ENCODE results near the gene RNASE1. TPM values are rescaled to one million over a fixed set of nuclear protein-coding genes. Genes with fewer than 3 reads are reported as not detected.
"Not testable (repeated sequence)": the region's sequence is repeated elsewhere in the genome, so short reads cannot be mapped to it uniquely, and the experiment has no call there.

RNASE1 gene
- total and polyA plus RNA-seq, 2 donors (not counting 1 experiment from before 2014, with no cell fraction given) = 0.25 to 0.81 TPM

DNA sequence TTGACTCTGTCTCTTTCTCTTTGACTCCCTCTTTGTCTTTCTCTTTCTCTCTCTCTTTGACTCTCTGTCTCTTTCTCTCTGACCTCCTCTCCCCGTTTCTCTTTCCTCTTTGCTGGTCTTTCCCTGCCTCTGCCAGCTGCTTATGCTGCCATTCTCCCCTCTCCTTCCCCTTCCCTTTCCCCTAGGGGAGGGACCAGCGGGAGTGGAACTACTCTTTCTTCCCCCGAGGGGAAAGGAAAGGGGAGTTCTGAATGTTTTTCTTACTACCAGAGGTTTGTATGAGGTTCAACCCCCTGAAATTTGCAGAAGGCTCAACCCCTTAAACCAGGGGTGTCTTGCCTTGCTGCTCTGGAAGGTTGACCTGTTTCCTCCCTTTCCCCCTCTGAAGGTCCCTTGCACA, 24.7 kb upstream of the RNASE1 start:
- Histone ChIP-seq H3K27me3 (replicated peaks in 1 of 4; ENCODE audit: control extremely low read depth in 1 of 4, control insufficient read depth in 3 of 4, insufficient read depth in 4 of 4, low read length in 3 of 4) (no peaks in the 10 kb centered on the region), H3K79me2 (ENCODE audit: control insufficient read depth, insufficient read depth, low read length) (no peaks in the 10 kb centered on the region), H4K20me1 (ENCODE audit: control insufficient read depth, insufficient read depth, low read length, poor library complexity, severe bottlenecking) (no peaks in the 10 kb centered on the region), H3K4me2 (replicated peaks; ENCODE audit: low read depth, low read length, poor library complexity, severe bottlenecking) (no peak overlapping the region), H3K9ac (ENCODE audit: low read length) (no peak overlapping the region), H3K4me3 (ENCODE audit: control extremely low read depth in 1 of 5, extremely low read depth in 1 of 5, insufficient read depth in 1 of 5, low read depth in 2 of 5, low read length in 4 of 5) (no peak overlapping the region), H2AFZ (ENCODE audit: insufficient read depth, low read depth, low read length, poor library complexity, severe bottlenecking) (no peak overlapping the region), H3K27ac (ENCODE audit: low read length in 2 of 2) (no peak overlapping the region), H3K36me3 (replicated peaks in 1 of 2; ENCODE audit: control extremely low read depth in 1 of 2, control insufficient read depth in 1 of 2, extremely low read depth in 1 of 2, insufficient read depth in 2 of 2, low read length in 1 of 2) (no peaks in the 10 kb centered on the region), H3K9me3 (ENCODE audit: control extremely low read depth in 1 of 3, control insufficient read depth in 2 of 3, insufficient read depth in 1 of 3, low read length in 2 of 3) (peaks cover 0 to 14% (median 0%) of the 10 kb centered on the region in 3 donors), H3K4me1 (ENCODE audit: control insufficient read depth in 2 of 2, insufficient read depth in 2 of 2, low read length in 2 of 2) (no peaks in the 10 kb centered on the region)
- intact Hi-C loops (cut with micrococcal nuclease) = no loop called here
- ATAC-seq (ENCODE audit: low read depth) (no peak), DNase-seq (no peak)
- no peak overlapping the region for H3K4me3 Mint-ChIP-seq
- no peak overlapping the region for H3K27ac Mint-ChIP-seq
- no peaks in the 10 kb centered on the region for H3K4me1 Mint-ChIP-seq
- TF ChIP-seq, protein P1, sequence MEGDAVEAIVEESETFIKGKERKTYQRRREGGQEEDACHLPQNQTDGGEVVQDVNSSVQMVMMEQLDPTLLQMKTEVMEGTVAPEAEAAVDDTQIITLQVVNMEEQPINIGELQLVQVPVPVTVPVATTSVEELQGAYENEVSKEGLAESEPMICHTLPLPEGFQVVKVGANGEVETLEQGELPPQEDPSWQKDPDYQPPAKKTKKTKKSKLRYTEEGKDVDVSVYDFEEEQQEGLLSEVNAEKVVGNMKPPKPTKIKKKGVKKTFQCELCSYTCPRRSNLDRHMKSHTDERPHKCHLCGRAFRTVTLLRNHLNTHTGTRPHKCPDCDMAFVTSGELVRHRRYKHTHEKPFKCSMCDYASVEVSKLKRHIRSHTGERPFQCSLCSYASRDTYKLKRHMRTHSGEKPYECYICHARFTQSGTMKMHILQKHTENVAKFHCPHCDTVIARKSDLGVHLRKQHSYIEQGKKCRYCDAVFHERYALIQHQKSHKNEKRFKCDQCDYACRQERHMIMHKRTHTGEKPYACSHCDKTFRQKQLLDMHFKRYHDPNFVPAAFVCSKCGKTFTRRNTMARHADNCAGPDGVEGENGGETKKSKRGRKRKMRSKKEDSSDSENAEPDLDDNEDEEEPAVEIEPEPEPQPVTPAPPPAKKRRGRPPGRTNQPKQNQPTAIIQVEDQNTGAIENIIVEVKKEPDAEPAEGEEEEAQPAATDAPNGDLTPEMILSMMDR (IDR thresholded peaks at IDR 0.05) = no peak
- no peak for TF ChIP-seq EZH2 (IDR thresholded peaks at IDR 0.05; ENCODE audit: borderline replicate concordance, insufficient read depth, low read depth, low read length, poor library complexity, severe bottlenecking)
- H3K9me3 Mint-ChIP-seq (ENCODE audit: insufficient read depth) = peaks cover 2% of the 10 kb centered on the region
- 60% methylated on average over 1 of the region's 3 CpGs for WGBS (ENCODE audit: insufficient coverage)
- H3K27me3 Mint-ChIP-seq = peaks cover 20% of the 10 kb centered on the region
- POLR2A ChIA-PET = no interaction called here
- CTCF ChIA-PET = no interaction called here

DNA sequence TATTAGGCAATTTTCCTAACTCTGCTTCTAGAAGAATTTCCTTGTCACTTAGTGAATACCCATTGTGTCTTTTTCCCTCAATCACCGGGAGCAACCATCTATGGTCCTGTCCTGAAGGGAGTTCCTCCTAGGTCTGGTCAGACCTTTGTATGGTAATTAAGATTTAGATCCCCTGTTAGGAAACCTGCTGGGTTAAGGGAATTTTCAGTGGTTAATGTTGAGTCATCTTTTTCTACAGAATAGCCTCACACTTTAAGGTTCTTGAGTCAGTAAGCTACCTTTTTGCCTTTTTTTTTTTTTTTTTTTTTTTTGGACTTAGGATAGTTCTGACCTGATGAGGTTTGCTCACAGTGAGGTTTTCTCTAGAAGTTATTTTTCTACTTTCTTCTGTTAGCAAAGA, 24.0 kb upstream of the RNASE1 start:
- intact Hi-C loops (cut with micrococcal nuclease); H3K4me2 ChIP-seq (replicated peaks; ENCODE audit: low read depth, low read length, poor library complexity, severe bottlenecking); H3K9ac ChIP-seq (ENCODE audit: low read length); CTCF ChIA-PET; H3K79me2 ChIP-seq (ENCODE audit: control insufficient read depth, insufficient read depth, low read length); H3K27me3 ChIP-seq (replicated peaks in 1 of 4; ENCODE audit: control extremely low read depth in 1 of 4, control insufficient read depth in 3 of 4, insufficient read depth in 4 of 4, low read length in 3 of 4); H3K4me3 Mint-ChIP-seq; H3K27ac Mint-ChIP-seq; ATAC-seq (ENCODE audit: low read depth); H3K9me3 Mint-ChIP-seq (ENCODE audit: insufficient read depth); POLR2A ChIA-PET; DNase-seq; H3K36me3 ChIP-seq (replicated peaks in 1 of 2; ENCODE audit: control extremely low read depth in 1 of 2, control insufficient read depth in 1 of 2, extremely low read depth in 1 of 2, insufficient read depth in 2 of 2, low read length in 1 of 2); H3K27ac ChIP-seq (ENCODE audit: low read length in 2 of 2); H4K20me1 ChIP-seq (ENCODE audit: control insufficient read depth, insufficient read depth, low read length, poor library complexity, severe bottlenecking); H3K4me1 Mint-ChIP-seq; H3K4me1 ChIP-seq (ENCODE audit: control insufficient read depth in 2 of 2, insufficient read depth in 2 of 2, low read length in 2 of 2); H2AFZ ChIP-seq (ENCODE audit: insufficient read depth, low read depth, low read length, poor library complexity, severe bottlenecking); H3K4me3 ChIP-seq (ENCODE audit: control extremely low read depth in 1 of 5, extremely low read depth in 1 of 5, insufficient read depth in 1 of 5, low read depth in 2 of 5, low read length in 4 of 5): not testable (repeated sequence)
- peaks cover 23% of the 10 kb centered on the region for H3K27me3 Mint-ChIP-seq
- peaks cover 0 to 14% (median 0%) of the 10 kb centered on the region in 3 donors for H3K9me3 ChIP-seq (ENCODE audit: control extremely low read depth in 1 of 3, control insufficient read depth in 2 of 3, insufficient read depth in 1 of 3, low read length in 2 of 3)
- WGBS (ENCODE audit: insufficient coverage) = no CpG with 5 or more reads among the region's 1 CpG

Measured in B cell (primary cell).